Stimulated activated CD8-positive, alpha-beta memory T cell treated with anti-CD3 and anti-CD28 coated beads, Interleukin-2, amount 100 ng/mL, for 1 hour (primary cell): ENCODE results near the gene CNDP2.

Source experiments
- DNase-seq, 2 donors: peaks; one replicate each; pipeline ENCODE4 v3.0.0-alpha.2; 2020; ENCODE audit warnings: low read depth in 2 of 2

The CNDP2 gene

DNA sequence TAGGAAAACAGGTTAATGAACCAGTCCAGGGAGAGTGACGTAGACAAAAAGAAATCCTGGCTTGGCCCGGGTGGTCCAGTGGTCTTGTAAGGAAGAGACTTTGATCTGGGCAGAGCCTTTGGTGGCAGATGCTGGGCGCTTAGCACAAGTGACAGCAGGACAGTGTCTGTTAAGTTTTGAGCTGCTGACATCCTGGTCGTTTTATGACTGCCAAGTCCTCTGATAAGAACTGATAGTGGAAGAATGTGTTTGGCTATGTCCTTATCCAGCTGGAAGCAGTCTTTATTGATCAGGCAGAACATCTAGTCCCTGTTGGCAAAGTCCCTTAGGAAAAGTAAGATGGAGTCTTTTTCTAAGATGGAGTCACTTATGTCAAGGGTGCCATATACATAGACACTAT lies 74.1 kb downstream of the CNDP2 start:
- no peak for DNase-seq

DNA sequence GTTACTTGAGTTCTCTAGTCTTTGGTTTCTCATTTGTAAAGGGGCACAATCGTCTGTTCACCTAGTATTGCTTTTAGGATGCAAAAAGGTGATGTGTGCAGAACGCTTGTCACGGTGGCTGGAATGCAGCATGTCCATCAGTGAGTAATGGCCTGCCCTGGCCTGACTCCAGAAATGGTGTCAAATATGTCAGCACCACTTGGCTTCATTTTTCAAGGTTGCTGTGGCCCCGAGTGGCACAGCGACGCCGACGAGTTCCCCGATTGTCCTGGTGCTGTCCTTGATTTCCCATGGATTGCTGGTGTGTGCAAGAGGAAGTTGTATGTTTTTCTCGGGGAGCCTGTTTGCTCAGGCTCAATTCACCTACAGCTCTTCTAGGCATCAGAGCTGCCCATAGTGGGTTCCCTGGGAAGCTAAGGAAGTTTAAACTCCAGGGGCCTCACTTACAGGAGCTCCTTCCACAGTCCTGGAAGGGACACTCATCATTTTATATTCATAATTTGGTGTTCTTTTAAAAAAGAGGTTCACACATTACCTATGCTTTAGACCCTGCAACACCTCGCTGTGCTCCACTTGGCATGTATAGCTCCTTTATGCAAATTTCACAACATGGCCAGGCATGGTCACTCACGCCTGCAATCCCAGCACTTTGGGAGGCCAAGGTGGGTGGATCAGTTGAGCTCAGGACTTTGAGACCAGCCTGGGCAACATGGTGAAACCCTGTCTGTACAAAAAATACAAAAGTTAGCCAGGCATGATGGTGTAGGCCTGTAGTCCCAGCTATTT lies 75.9 kb downstream of the CNDP2 start:
- no peak for DNase-seq

DNA sequence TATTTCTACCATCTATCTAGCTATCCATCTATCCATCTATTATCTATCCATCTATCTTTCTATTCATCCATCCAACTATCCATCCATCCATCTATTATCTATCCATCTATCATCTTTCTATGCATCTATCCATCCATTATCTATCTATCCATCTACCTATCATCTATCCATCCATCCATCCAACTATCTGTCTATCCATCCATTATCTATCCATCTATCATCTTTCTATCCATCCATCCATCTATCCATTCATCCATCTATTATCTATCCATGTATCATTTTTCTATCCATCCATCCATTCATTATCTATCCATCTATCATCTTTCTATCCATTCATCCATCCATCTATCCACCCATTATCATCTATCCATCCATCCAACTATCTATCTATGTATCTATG lies 76.9 kb downstream of the CNDP2 start:
- DNase-seq = no peak
